GM12892 (cell line): Measurements from ENCODE around the gene FGF3.

Experiments used
- DNase-seq: peaks from one replicate; pipeline ENCODE4 v3.0.0; 2011; ENCODE audit not compliant: insufficient read length
- FAIRE-seq: peaks from 2 replicates; lab custom pipeline; 2011; peaks lifted over from hg19 to GRCh38; lab: Jason Lieb, UNC
- POLR2A ChIP-seq: IDR thresholded peaks from 2 replicates; pipeline ENCODE4 v1.6.1; 2011; ENCODE audit warnings: low read depth, low read length, control low read depth
- POLR2AphosphoS5 ChIP-seq: IDR thresholded peaks from 2 replicates; pipeline ENCODE4 v1.6.1; 2011; ENCODE audit warnings: low read depth, low read length, control low read depth
- TAF1 ChIP-seq: IDR thresholded peaks from 2 replicates; pipeline ENCODE4 v1.6.1; 2011; ENCODE audit warnings: low read depth, mild to moderate bottlenecking, control low read depth, low read length, borderline replicate concordance

FGF3 gene

GRCh38 chr11:69808667-69809086 is 10.5 kb downstream of the FGF3 start:
- TF ChIP-seq POLR2AphosphoS5, result no peak
- no peak for TF ChIP-seq POLR2A
- TF ChIP-seq TAF1, result no peak
- DNase-seq (no peak), FAIRE-seq (no peak)

DNA sequence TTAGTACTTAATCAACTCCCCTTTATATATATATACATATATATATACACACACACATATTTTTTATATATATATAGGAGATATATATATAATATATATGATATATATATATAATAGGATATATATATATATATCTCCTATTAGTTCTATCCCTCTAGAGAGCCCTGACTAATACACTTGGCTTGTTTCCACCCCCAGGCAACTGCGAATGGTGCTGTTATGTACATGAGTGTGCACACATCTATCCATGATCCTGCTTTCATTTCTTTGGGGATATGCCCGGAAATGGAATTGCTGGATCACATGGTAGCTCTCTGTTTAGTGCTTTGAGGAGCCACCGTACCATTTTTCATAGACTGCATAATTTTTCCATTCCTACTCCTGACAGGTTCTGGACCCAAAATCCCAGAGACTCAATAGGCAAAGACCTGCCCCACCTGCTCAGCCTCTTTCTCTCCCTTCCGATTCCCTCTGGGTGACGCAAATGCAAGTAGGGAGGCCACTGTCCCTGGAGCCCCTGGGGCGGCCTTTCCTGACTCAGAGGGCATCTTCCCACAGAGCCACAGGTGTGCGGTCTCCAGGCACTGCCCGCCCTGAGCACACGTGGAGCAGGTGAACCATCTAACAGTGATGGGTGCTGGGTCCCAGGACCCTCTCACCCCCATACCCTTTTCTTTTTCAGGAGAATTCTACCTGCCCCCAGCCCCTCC is 12.0 kb downstream of the FGF3 start:
- TF ChIP-seq POLR2A (no peak), TAF1 (no peak), POLR2AphosphoS5 (no peak)
- DNase-seq, result no peak
- no peak for FAIRE-seq

GRCh38 chr11:69804769-69805508 is 14.3 kb downstream of the FGF3 start:
- DNase-seq, result no peak
- TF ChIP-seq POLR2A (no peak), TAF1 (no peak), POLR2AphosphoS5 (no peak)
- no peak for FAIRE-seq

- no peak for TF ChIP-seq TAF1
- TF ChIP-seq POLR2A, result no peak
- no peak for TF ChIP-seq POLR2AphosphoS5
- DNase-seq (no peak), FAIRE-seq (no peak)
Measured at GRCh38 chr11:69803604-69804218, 15.5 kb downstream of the FGF3 start.

GRCh38 chr11:69803022-69803421 is 16.2 kb downstream of the FGF3 start:
- TF ChIP-seq POLR2AphosphoS5 (no peak), TAF1 (no peak), POLR2A (no peak)
- DNase-seq (no peak), FAIRE-seq (no peak)

DNA sequence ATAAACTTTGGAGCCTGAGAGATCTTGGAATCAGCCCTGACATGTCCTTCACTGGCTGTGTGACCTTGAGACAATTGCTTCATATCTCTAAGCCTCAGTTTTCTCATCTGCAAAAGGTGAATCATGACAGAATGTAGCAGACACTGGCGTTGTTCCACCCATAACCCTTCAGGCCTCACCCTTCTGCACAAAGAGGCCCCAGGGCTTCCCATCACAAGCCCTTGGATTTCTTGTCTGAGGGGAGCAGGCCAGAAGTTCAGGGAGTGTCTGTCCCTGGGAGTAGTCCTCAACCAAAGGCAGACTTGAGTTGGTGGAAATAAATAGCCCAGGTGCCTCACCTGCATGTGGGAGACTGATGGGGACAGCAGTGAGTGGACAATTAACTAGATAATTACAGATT is 16.6 kb downstream of the FGF3 start:
- TF ChIP-seq TAF1, result no peak
- no peak for TF ChIP-seq POLR2AphosphoS5
- TF ChIP-seq POLR2A, result no peak
- FAIRE-seq, result no peak
- no peak for DNase-seq

- DNase-seq (no peak), FAIRE-seq (no peak)
- TF ChIP-seq TAF1 (no peak), POLR2AphosphoS5 (no peak), POLR2A (no peak)
Measured at GRCh38 chr11:69801513-69802335, 17.5 kb downstream of the FGF3 start.

DNA sequence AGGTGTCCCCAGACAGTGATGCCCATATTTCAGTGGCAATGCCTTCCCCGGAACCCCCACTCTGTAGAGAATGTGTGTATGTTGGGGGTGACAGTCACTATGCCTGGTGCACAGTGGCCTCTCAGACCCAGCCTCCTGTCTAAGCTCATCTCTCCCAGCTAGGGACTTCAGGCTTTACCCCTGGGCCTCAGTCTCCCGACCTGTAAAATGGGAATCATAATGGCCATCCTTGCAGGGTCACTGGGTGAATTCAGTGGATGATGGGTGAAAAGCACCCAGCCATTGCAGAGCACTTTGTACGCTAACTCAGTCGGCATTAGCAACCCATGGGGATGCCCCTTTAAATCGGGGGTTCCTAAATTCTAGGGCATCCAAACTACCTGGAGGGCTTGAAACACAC is 18.9 kb downstream of the FGF3 start:
- DNase-seq (no peak), FAIRE-seq (no peak)
- TF ChIP-seq POLR2AphosphoS5 (no peak), POLR2A (no peak), TAF1 (no peak)

- no peak for FAIRE-seq
- no peak for DNase-seq
Measured at GRCh38 chr11:69799582-69799981, 19.6 kb downstream of the FGF3 start.

DNA sequence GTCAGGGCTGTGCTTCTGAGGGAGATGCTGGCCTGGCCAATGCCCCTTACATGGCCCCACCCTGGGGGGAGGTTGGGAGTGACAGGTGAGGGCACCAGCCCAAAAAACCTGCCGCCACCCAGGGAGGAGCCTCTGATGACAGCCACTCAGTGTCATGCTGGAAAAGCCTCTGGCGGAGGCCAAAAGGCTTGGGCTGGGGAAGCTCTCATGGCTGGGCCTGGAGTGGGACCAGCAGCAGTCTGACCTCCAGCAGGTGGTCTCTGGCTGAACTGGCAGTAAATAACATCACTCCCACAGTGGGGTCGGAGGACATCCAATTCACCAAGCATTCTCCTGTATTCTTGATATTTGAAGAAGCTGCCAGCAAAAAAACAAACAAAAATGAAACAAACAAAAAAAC is 20.1 kb downstream of the FGF3 start:
- TF ChIP-seq POLR2AphosphoS5 (no peak), POLR2A (no peak), TAF1 (no peak)
- no peak for DNase-seq
- FAIRE-seq, result no peak

More at GRCh38 chr11:69799582-69799981, 19.6 kb downstream of the FGF3 start:
- no peak for TF ChIP-seq POLR2AphosphoS5
- no peak for TF ChIP-seq POLR2A
- no peak for TF ChIP-seq TAF1

DNA sequence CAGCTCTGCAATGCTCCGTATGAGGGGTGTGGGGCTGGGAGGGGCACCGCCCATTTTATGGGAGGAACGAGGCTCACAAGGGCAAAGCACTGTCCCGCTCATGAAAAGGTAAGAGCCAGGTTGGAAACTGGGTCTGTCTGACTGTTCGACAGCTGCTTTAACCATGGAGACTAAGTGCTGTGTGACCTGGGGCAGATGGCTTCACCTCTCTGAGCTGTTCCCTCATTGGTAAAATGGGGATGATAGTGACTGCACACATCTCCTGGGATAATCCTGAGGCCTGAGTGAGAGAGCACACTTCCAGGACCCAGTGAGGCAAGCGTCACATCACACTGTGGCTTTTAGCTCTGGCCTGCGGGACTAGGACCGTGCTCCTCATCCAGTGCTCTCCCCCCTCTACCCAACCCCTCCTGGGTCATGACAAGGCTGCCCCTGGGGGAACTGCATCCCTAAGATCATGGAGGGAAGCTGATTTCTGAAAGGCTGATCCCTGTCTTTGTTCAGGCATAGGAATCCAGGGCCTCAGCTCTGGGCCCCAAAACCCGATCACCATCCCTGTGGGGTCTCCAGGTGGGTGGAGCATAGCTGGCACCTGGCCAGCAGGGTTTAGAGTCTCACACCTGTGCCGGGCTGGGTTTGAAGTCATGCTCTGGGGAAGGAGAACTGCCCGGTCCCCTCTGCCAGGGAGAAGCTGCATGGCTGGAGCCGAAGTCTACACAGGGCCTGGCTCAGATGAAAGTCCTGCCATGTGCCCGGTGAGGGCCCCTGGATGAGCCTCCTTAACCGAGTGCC is 21.3 kb downstream of the FGF3 start:
- no peak for DNase-seq
- FAIRE-seq, result no peak
- no peak for TF ChIP-seq TAF1
- TF ChIP-seq POLR2A, result no peak
